GM12878 (cell line): Measurements from ENCODE around the gene DHRS7B.

Source experiments
- BHLHE40 ChIP-seq, 2 experiments: fragments of 450-650 bp in 1 of 2; IDR thresholded peaks; 2 replicates each; pipeline ENCODE4 v1.6.1; 2011 to 2017; ENCODE audit warnings: low read depth in 2 of 2, borderline replicate concordance in 1 of 2, improper control_type of control experiment in 1 of 2, low read length in 1 of 2, mild to moderate bottlenecking in 1 of 2
- CEBPB ChIP-seq, 2 experiments: fragments of 150-350 bp in 1 of 2; IDR thresholded peaks; 2 replicates each; pipeline ENCODE4 v1.6.1; 2012 to 2014; ENCODE audit warnings: low read depth in 2 of 2, low read length in 2 of 2, borderline replicate concordance in 1 of 2, inconsistent platforms in 1 of 2
- ESRRA ChIP-seq: IDR thresholded peaks from 2 replicates; pipeline ENCODE4 v1.6.1; 2012; ENCODE audit warnings: mild to moderate bottlenecking, low read length, improper control_type of control experiment
- FOXK2 ChIP-seq: fragments of 450-650 bp; IDR thresholded peaks from 2 replicates; pipeline ENCODE4 v1.6.1; 2017; ENCODE audit warnings: mild to moderate bottlenecking, moderate library complexity
- FOXM1 ChIP-seq: IDR thresholded peaks from 2 replicates; pipeline ENCODE4 v1.6.1; 2012; ENCODE audit warnings: low read depth, mild to moderate bottlenecking, inconsistent platforms, low read length, moderate library complexity
- KDM1A ChIP-seq: fragments of 200-600 bp; sonication (generic); IDR thresholded peaks from 2 replicates; pipeline ENCODE4 v1.6.1; 2016; ENCODE audit warnings: borderline replicate concordance
- MXI1 ChIP-seq: fragments of 150-350 bp; IDR thresholded peaks from 2 replicates; pipeline ENCODE4 v1.6.1; 2011; ENCODE audit warnings: low read depth, mild to moderate bottlenecking, inconsistent platforms, low read length, improper control_type of control experiment
- SP1 ChIP-seq: IDR thresholded peaks from one replicate; pipeline ENCODE4 v1.6.1; 2011; ENCODE audit warnings: low read depth, low read length
- TF ChIP-seq, protein P1 (sequence below), 3 experiments: IDR thresholded peaks in 2 of 3; conservative IDR thresholded peaks in 1 of 3; 2 replicates each; pipeline ENCODE4 v1.5.1; 2011; ENCODE audit warnings: low read depth in 3 of 3, low read length in 3 of 3, mild to moderate bottlenecking in 3 of 3, control low read depth in 2 of 3, moderate library complexity in 2 of 3, inconsistent platforms in 1 of 3, mixed read lengths in 1 of 3; ENCODE audit not compliant: control insufficient read depth in 2 of 3, insufficient read depth in 1 of 3; ENCODE audit errors: extremely low read depth in 1 of 3
- TF ChIP-seq, protein P2 (sequence below): IDR thresholded peaks from 2 replicates; pipeline ENCODE4 v1.6.1; 2012; ENCODE audit warnings: mild to moderate bottlenecking, low read depth, low read length

DNA sequence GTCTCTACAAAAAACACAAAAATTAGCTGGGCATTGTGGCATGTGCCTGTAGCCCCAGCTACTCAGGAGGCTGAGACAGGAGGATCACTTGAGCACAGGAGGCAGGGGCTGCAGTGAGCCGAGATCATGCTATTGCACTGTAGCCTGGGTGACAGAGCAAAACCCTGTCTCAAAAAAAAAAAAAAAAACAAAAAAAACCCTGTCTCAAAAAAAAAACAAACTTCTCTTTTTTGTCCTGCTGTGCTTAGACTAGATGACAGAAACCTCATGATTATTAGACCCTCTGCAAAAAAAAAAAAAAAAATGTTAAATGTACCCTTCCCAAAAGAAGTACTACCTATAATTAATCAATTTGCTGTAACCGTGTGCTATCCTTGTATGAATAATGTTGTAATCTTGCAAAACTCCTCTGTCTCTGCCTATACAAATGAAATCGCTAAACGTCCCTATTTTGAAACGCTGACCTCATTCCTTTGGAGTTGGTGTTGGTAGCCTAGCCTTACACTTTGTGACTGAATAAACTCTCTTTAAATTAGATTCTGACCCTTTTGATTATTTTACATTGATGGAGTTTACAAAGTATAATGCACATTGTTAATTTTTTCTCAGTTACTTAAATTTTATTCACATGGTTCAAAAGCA is 13.6 kb upstream of the DHRS7B start:
- no peak for TF ChIP-seq MXI1
- TF ChIP-seq, protein P1, sequence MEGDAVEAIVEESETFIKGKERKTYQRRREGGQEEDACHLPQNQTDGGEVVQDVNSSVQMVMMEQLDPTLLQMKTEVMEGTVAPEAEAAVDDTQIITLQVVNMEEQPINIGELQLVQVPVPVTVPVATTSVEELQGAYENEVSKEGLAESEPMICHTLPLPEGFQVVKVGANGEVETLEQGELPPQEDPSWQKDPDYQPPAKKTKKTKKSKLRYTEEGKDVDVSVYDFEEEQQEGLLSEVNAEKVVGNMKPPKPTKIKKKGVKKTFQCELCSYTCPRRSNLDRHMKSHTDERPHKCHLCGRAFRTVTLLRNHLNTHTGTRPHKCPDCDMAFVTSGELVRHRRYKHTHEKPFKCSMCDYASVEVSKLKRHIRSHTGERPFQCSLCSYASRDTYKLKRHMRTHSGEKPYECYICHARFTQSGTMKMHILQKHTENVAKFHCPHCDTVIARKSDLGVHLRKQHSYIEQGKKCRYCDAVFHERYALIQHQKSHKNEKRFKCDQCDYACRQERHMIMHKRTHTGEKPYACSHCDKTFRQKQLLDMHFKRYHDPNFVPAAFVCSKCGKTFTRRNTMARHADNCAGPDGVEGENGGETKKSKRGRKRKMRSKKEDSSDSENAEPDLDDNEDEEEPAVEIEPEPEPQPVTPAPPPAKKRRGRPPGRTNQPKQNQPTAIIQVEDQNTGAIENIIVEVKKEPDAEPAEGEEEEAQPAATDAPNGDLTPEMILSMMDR (IDR thresholded peaks at IDR 0.05 in 2 of 3, conservative IDR thresholded peaks at IDR 0.05 in 1 of 3; ENCODE audit: control insufficient read depth in 2 of 3, extremely low read depth in 1 of 3, insufficient read depth in 1 of 3, low read depth in 3 of 3, low read length in 3 of 3) = no peak
- TF ChIP-seq, protein P2, sequence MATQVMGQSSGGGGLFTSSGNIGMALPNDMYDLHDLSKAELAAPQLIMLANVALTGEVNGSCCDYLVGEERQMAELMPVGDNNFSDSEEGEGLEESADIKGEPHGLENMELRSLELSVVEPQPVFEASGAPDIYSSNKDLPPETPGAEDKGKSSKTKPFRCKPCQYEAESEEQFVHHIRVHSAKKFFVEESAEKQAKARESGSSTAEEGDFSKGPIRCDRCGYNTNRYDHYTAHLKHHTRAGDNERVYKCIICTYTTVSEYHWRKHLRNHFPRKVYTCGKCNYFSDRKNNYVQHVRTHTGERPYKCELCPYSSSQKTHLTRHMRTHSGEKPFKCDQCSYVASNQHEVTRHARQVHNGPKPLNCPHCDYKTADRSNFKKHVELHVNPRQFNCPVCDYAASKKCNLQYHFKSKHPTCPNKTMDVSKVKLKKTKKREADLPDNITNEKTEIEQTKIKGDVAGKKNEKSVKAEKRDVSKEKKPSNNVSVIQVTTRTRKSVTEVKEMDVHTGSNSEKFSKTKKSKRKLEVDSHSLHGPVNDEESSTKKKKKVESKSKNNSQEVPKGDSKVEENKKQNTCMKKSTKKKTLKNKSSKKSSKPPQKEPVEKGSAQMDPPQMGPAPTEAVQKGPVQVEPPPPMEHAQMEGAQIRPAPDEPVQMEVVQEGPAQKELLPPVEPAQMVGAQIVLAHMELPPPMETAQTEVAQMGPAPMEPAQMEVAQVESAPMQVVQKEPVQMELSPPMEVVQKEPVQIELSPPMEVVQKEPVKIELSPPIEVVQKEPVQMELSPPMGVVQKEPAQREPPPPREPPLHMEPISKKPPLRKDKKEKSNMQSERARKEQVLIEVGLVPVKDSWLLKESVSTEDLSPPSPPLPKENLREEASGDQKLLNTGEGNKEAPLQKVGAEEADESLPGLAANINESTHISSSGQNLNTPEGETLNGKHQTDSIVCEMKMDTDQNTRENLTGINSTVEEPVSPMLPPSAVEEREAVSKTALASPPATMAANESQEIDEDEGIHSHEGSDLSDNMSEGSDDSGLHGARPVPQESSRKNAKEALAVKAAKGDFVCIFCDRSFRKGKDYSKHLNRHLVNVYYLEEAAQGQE = no peak
- no peak for TF ChIP-seq ESRRA
- no peak for TF ChIP-seq SP1
- no peak for TF ChIP-seq FOXM1
- no peak for TF ChIP-seq BHLHE40 (IDR thresholded peaks at IDR 0.05; ENCODE audit: borderline replicate concordance in 1 of 2, low read depth in 2 of 2, low read length in 1 of 2)
- no peak for TF ChIP-seq KDM1A
- TF ChIP-seq CEBPB (IDR thresholded peaks at IDR 0.05; ENCODE audit: borderline replicate concordance in 1 of 2, low read depth in 2 of 2, low read length in 2 of 2) = no peak
- TF ChIP-seq FOXK2 = no peak
